Kidney tubule cell (primary cell): ENCODE results near the gene COL4A2.
"Not testable (repeated sequence)": the region's sequence is repeated elsewhere in the genome, so short reads cannot be mapped to it uniquely, and the experiment has no call there.

ENCODE experiments used
- DNase-seq: peaks from one replicate; pipeline ENCODE4 v3.0.0-alpha.2; 2018; ENCODE audit warnings: low spot score

The COL4A2 gene

GRCh38 chr13:110438776-110439175 lies 131.7 kb downstream of the COL4A2 start:
- no peak for DNase-seq

DNA sequence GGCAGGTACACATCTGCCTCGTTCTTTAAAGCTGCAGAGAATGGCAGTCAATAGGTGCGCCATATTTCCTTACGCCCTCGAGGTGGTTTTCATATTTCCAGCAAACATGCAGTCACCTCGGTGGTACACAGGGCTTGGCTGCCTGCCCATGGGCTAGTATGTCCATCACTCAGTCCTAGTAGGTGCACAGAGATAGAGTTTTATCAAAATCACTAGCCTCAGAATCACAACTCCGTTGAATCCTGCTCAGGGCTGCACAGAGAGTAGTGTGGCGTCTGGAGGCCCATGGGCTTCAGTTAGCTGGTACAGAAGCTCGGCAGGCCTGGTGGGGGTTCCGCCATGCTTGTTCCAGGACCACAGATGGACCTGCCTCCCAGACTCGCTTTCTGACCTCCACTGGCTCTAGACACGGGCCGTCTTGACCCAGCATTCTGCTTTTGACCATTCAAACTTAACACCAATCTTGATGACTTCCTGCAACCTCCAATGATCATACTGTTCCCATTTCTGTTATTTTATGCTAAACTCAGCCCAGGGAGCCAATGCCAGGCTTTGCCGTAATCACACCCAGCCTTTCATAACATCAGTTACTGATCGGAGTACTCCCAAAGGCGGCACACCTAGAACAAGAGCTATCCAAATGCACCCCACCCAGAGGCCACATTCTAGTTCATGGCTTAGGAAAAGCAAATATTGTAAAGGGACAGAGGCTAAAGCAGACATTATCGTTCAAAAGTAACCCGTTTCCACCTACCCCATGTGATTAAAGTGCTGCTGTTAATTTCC lies 134.1 kb downstream of the COL4A2 start:
- DNase-seq: no peak

DNA sequence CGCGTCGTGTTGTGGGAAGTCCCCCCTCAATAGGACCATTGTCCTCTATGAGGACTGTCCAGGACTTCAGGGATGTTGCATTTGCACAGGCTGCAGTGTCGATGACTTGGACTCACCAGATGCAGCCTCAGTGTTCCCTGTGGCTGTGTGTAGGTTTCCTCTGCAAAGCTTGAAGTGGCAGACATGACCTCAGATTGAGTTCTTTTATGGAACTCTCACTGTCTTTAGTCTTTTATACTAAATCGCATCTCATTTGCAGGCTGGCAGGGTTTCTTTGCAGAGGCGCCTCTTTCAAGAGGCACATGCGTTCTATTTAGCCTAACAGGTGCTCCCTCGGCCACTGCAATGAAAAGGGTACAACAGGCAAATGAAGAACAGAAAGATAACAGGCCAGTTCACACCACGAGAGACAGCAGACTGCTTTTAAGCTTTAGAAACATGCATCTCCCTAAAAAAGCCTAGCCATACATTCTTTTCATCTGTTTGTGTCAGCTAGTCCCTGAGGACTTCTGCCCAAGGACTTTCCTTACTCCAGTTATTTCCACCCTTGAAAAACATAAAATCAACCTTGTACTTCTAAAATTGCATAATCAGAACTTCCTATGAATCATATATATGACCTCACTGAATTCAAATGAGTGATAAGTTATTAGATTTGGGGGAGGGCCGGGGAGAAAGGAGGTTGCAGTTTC lies 136.0 kb downstream of the COL4A2 start:
- DNase-seq: peak; percentile 37

- no peak for DNase-seq
These were observed 136.6 kb downstream of the COL4A2 start for GRCh38 chr13:110443622-110444225.

- DNase-seq: no peak
These were observed 137.2 kb downstream of the COL4A2 start for GRCh38 chr13:110444226-110444653.

GRCh38 chr13:110445183-110445582 lies 138.1 kb downstream of the COL4A2 start:
- DNase-seq: no peak

DNA sequence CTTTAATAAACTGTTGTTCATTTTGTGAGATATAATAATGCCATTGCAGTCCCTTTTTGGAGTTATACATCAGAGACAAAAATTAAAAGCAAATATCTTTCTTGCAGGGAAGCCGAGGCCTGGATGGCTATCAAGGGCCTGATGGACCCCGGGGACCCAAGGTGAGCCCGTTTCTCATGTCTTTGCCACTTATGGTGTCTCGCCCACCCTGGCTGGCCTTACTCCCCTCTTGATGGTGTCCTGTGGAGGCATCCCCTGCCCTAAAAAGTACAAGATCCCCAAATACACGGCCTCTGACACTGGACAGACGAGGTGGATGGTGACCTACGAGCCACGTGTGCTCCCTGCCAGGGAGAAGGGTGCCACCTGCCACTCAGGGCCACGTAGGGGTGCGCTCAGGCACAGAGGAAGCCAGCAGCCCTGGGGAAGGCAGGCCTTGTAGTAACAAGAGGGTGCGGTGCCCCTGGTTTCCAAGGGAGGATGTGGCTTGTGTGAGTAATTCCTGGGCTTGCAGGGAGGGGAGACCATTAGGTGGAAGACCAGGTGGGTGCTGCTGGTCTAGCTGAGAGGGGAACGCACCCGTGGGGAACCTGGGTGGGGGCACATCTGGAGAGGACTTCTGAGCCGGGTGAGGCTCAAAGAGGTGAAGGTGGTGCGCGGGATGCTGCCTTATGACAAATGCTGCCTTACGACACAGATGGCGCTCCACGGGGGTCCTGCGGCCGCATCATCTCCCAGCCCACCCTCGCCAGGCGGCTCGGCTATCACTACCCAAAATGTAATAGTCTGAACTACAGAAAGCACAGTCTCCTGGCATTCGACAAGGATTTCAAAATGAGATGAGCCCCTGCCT lies 138.9 kb downstream of the COL4A2 start:
- peak; percentile 63 for DNase-seq

DNA sequence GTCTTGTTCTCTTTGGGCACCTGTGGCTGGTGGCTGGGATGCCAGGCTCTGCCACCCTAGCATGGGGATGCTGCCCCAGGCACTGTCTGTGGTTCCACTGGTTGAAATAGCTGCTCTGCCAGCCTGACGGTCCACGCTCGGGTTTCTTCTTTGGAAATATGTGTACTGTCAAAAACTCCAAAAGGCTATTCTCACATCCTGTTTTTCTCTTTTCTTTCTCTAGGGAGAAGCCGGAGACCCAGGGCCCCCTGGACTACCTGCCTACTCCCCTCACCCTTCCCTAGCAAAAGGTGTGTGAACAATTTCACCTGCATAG lies 139.4 kb downstream of the COL4A2 start:
- DNase-seq: no peak

GRCh38 chr13:110447058-110447511 lies 140.0 kb downstream of the COL4A2 start:
- no peak for DNase-seq

DNA sequence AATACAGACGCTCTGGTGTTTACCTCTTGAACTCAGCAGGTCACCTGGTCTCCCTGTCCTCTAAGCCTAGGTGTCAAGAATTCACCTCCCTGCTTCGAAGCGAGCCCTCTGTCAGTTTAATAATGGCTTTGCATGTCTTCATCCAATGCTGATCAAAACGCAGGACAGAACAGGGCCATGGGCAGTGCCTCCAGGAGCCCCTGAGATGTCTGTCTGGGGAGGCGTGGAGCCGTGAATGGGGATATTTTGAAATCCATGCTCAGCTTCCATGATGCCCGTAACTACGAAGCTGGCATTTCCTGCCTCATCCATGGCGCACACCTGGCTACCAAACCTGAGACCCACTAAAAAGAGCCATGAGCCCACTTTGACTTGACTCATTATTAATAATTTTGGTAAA lies 140.7 kb downstream of the COL4A2 start:
- DNase-seq: no peak

DNA sequence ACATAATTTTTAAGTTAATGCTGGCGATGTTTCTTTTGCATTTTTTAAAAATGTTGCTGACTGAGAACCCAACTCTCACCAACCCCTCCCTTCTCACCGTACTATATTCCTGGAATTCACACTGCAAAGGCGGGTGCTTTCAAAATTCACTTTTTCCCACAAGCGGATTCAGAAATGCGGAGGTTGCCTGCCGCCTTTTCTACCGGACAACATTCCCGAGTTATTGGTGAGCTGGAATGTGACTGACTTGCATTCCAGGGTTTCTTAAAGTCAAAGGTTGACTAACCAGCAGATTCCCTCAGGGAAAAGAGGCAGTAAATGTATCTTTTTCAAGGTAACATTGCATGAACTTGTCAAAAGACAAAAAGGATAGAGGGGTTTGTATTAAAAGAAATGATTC lies 141.1 kb downstream of the COL4A2 start:
- DNase-seq: peak; percentile 90

- DNase-seq: no peak
These were observed 141.6 kb downstream of the COL4A2 start for GRCh38 chr13:110448677-110449076.

- DNase-seq: no peak
These were observed 142.3 kb downstream of the COL4A2 start for GRCh38 chr13:110449219-110450015.

DNA sequence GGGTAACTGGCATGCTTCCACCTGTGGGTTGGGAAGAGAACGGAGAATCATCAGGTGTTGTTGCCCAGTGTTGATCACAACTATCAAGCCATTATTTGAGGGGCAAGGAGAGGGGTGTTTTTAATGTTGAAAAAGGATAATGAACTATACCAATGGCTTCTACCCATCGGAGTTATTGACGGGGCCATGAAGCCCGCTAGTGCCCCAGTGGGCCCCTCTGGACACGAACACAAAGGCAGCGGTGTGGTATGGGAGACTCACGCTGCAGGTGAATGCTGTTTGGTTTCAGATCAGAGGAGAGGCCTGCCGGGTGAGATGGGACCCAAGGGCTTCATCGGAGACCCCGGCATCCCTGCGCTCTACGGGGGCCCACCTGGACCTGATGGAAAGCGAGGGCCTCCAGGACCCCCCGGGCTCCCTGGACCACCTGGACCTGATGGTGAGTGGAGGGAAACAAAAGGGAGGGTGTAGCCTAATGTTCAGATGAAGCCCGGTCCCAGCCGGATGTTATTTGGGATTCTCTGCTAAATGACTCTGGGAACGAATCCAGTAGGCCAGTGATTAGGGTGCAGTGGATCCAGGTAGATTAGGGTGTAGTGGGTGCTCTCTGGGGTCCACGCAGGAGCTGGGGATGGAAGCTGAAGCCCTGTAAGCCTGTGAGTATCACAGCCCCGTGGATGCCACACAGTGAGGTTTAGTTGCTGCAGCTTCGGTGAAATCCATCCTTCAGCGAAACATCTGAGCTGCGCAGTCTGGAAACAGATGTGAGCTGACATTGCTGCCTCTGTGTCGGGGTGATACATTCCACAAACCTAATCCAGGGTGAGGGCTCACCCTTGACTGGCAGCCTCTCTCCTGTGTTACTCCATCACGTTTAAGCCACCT lies 143.2 kb downstream of the COL4A2 start:
- no peak for DNase-seq

- DNase-seq: peak; percentile 65
These were observed 144.1 kb downstream of the COL4A2 start for GRCh38 chr13:110450941-110451730.

- not testable (repeated sequence) for DNase-seq
These were observed 146.0 kb downstream of the COL4A2 start for GRCh38 chr13:110453091-110453490.

DNA sequence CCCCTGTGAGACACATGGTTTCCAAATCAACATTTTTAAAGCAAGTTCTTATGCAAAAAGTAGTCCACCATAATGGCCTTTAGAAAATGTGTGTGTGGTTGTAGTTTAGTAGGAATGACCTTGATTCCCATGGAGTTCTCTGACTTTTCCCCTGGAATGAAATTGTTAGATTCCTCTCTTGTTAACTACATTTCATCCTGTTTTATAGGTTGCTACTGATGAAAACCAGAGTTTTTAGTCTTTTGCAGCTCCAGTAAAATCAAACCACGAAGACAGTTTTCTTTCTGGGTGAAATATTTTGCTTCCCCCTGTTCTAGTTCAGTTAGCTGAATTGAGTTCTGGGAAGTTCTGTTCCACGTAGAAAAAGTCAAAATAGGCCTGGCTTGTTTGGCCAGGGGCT lies 146.7 kb downstream of the COL4A2 start:
- no peak for DNase-seq

GRCh38 chr13:110454227-110454859 lies 147.3 kb downstream of the COL4A2 start:
- no peak for DNase-seq

- no peak for DNase-seq
These were observed 147.9 kb downstream of the COL4A2 start for GRCh38 chr13:110454956-110455355.
